Activated CD8-positive, alpha-beta memory T cell treated with anti-CD3 and anti-CD28 coated beads for 4 hours (primary cell): ENCODE measurements around the gene PRM2.
"Not testable (repeated sequence)": the region's sequence is repeated elsewhere in the genome, so short reads cannot be mapped to it uniquely, and the experiment has no call there.

Experiments
- DNase-seq, 2 donors: peaks; one replicate each; pipeline ENCODE4 v3.0.0-alpha.2; 2020; ENCODE audit warnings: low read depth in 2 of 2

Gene PRM2

GRCh38 chr16:11307639-11308492, 31.6 kb upstream of the PRM2 start:
- DNase-seq: no peak

GRCh38 chr16:11306997-11307638, 30.8 kb upstream of the PRM2 start:
- DNase-seq: no peak

GRCh38 chr16:11306381-11306780, 30.1 kb upstream of the PRM2 start:
- DNase-seq: no peak

GRCh38 chr16:11303405-11304138, 27.3 kb upstream of the PRM2 start:
- DNase-seq: no peak

GRCh38 chr16:11302977-11303376, 26.7 kb upstream of the PRM2 start:
- no peak for DNase-seq

- no peak for DNase-seq
Observed at GRCh38 chr16:11301645-11302501, 25.6 kb upstream of the PRM2 start.

DNA sequence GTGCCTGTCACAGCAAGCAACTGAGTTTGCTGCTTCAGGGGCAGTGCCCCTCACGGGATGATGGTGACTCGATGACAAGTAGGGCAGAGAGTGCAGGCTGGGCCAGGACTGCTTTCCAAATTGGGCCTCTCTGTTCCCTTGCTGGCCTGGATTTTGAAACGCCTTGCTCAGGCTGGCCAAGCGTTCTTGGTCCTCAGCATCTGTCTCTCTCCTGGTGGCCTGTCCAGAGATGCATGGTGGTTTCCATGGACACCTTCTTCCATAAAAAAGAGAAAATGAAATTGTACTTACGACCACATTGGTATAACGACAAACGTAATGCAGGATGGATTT, 24.2 kb upstream of the PRM2 start:
- DNase-seq: no peak

GRCh38 chr16:11299865-11300559, 23.7 kb upstream of the PRM2 start:
- DNase-seq: no peak

DNA sequence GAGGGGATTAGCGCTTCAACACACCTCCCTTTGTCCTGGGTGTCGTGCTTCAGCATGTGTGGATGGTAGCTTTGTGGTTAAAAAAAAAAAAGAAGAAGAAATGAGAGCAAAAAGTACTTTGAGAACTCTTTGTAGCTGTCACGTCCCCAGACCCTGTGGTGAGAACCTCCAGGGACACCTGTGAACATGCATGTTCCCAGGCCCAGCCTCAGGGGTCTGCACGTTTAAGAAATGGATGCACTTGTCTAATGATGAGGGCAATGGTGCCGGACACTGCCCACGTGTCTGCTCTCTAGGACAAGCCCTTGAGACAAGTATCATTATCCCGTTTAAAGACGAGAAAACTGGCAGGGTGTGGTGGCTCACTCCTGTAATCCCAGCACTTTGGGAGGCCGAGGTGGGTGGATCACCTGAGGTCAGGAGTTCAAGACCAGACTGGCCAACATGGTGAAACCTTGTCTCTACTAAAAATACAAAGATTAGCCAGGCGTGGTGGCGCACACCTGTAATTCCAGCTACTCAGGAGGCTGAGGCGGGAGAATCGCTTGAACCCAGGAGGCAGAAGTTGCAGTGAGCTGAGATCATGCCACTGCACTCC, 22.8 kb upstream of the PRM2 start:
- not testable (repeated sequence) for DNase-seq

- DNase-seq: no peak
Observed at GRCh38 chr16:11298143-11298900, 22.0 kb upstream of the PRM2 start.

GRCh38 chr16:11297492-11298142, 21.3 kb upstream of the PRM2 start:
- peak; percentile 33 to 55 for DNase-seq

DNA sequence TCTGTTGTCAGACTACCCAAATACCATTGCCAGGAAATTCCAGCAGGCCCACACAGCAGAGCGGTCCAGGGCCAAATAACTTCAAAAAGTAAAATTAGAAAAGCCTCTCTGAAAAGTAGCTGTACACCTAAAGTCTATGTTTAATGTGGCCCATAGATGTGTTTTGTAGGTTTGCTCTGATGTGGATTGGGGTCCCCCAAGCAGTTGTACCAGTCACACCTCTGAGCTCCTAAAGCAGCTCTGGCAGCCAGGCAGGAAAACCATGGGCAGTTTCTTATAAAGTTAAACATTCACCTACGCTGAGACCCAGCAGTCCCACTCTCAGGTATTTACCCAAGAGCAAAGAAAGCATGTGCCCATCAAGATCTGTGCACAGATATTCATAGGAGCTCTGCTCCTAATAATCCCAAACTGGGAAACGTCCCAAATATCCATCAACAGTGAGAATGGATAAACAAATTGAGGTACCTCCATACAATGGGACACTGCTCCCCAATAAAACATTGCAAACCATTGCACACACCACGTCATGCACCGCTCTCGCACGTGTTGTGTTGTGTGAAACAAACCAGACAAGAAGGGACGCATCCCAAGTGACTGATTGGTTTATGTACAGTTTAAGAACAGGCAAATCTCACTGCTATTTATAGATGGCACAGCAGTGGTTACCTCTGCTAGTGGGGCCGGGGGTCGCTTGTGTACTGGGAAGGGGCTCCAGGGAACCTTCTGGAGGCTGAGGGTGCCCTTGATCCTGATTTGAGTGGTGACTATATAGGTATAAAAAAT, 20.6 kb upstream of the PRM2 start:
- DNase-seq: no peak

DNA sequence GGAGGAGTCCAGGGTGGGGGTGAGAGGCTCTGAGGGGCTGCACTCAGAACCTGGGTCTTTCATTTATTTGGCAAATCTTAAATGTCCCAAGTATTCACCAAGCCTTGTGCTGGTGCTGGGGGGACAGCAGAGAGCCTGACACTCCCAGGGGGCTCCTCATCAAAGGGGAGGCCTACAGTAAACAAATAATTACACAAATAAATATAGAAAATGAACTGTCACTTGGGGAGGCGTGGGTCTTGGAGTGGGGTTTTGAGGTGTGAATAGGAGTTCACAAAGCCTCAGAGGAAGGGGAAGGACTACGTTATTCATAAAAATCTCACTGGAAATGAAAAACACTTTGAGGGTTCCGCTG, 20.0 kb upstream of the PRM2 start:
- no peak for DNase-seq

- DNase-seq: no peak
Observed at GRCh38 chr16:11295672-11296071, 19.4 kb upstream of the PRM2 start.

- DNase-seq: no peak
Observed at GRCh38 chr16:11292076-11292748, 15.9 kb upstream of the PRM2 start.

- no peak for DNase-seq
Observed at GRCh38 chr16:11291091-11291703, 14.9 kb upstream of the PRM2 start.

DNA sequence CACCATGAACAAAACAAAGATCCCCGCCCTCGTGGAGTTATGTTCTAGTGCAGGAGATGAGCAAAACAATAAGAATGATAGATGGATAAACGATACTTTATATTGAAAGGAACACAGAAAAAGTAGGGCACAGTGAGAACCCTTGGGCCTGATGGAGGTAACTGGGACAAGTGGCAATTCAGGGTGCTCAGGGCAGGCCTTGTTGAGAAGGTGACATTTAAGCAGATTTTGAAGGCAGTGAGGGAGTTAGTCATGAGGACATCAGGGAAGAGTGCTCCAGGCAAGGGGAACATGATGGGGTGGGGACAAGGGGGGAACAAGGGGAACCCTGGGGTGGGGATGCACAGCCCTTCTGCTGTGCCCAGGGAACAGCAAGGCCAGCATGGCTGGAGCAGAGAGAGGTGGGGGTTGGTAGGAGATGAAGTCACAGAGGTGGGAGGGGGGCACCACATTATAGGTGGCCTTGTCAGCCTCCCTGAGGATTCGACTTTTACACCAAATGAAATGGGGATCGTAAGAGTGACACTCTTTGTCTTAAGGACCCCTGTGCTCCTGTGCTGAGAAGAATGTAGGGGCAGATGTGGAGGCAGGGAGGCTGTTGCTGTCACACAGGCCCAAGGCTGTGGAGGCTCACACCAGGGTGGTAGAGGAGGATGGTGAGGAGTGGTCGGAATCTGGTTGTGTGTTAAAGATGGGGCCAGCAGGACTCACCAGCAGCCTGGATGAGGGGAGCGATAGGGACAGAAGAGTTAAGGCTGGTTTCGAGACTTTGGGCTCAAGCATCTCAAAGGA, 14.0 kb upstream of the PRM2 start:
- no peak for DNase-seq
